ENCODE data around the gene TEX13A.

GRCh38 chrX:105263171-105263570, 42.7 kb upstream of the TEX13A start:
- TF ChIP-seq IRF2 (CRISPR knock-in tag; IDR thresholded peaks at IDR 0.05; ENCODE audit: borderline replicate concordance, low read depth) (no peak), ELF4 (CRISPR knock-in tag; IDR thresholded peaks at IDR 0.05; ENCODE audit: low read depth) (no peak), ATF3 (CRISPR knock-in tag; conservative IDR thresholded peaks at IDR 0.05) (no peak), MAX (CRISPR knock-in tag; IDR thresholded peaks at IDR 0.05) (no peak), CTCF (IDR thresholded peaks at IDR 0.05) (no peak)

Measured in WTC11 (cell line).